HepG2 (cell line): ENCODE measurements around the gene LZTR1. TPM values are rescaled to one million over a fixed set of nuclear protein-coding genes. Genes with fewer than 3 reads are reported as not detected.
A peak's percentile ranks its signal among the peaks of the same experiment; 100 is the strongest.

Source experiments
- E2F2 ChIP-seq: sonication (generic); formaldehyde crosslinking; IDR thresholded peaks from 2 replicates; pipeline ENCODE4 v1.4.0; 2020; ENCODE audit warnings: missing genetic modification reagents, borderline replicate concordance
- GABPB1 ChIP-seq: IDR thresholded peaks from 2 replicates; pipeline ENCODE4 v1.6.1; 2016; ENCODE audit warnings: mild to moderate bottlenecking, missing genetic modification reagents, moderate library complexity, missing compliant biosample characterization
- HIC2 ChIP-seq: sonication (generic); formaldehyde crosslinking; IDR thresholded peaks from 2 replicates; pipeline ENCODE4 v1.9.0; 2022; ENCODE audit warnings: low read depth, missing genetic modification reagents
- IKZF1 ChIP-seq: fragments of 450-650 bp; IDR thresholded peaks from 2 replicates; pipeline ENCODE4 v1.7.1; 2016
- MTA1 ChIP-seq: sonication (generic); formaldehyde crosslinking; IDR thresholded peaks from 2 replicates; pipeline ENCODE4 v1.4.0; 2020; ENCODE audit warnings: missing genetic modification reagents, mild to moderate bottlenecking, borderline replicate concordance
- NCOA2 ChIP-seq: sonication (generic); formaldehyde crosslinking; IDR thresholded peaks from 2 replicates; pipeline ENCODE4 v1.8.0; 2022; ENCODE audit warnings: inconsistent platforms
- SAP130 ChIP-seq: IDR thresholded peaks from 2 replicates; pipeline ENCODE4 v1.6.1; 2016; ENCODE audit warnings: low read depth
- SUZ12 ChIP-seq: fragments of 150-350 bp; IDR thresholded peaks from 2 replicates; pipeline ENCODE4 v1.6.1; 2014; ENCODE audit warnings: low read depth, low read length
- TARDBP ChIP-seq: sonication (generic); formaldehyde crosslinking; IDR thresholded peaks from 2 replicates; pipeline ENCODE4 v1.8.0; 2022; ENCODE audit warnings: mild to moderate bottlenecking, missing genetic modification reagents
- THRA ChIP-seq: sonication (generic); formaldehyde crosslinking; IDR thresholded peaks from 2 replicates; pipeline ENCODE4 v1.4.0; 2020; ENCODE audit warnings: missing genetic modification reagents, borderline replicate concordance
- ZFY ChIP-seq: sonication (generic); formaldehyde crosslinking; IDR thresholded peaks from 2 replicates; pipeline ENCODE4 v1.4.0; 2020; ENCODE audit warnings: missing genetic modification reagents
- ZNF251 ChIP-seq: sonication (generic); formaldehyde crosslinking; IDR thresholded peaks from 2 replicates; pipeline ENCODE4 v1.9.0; 2021; ENCODE audit warnings: mild to moderate bottlenecking, missing genetic modification reagents
- ZNF281 ChIP-seq: sonication (generic); formaldehyde crosslinking; IDR thresholded peaks from 2 replicates; pipeline ENCODE4 v1.4.0; 2020; ENCODE audit warnings: missing genetic modification reagents, borderline replicate concordance
- ZNF362 ChIP-seq: sonication (generic); formaldehyde crosslinking; IDR thresholded peaks from 2 replicates; pipeline ENCODE4 v1.4.0; 2020; ENCODE audit warnings: missing genetic modification reagents, mild to moderate bottlenecking, borderline replicate concordance
- ZNF513 ChIP-seq: sonication (generic); formaldehyde crosslinking; conservative IDR thresholded peaks from 2 replicates; pipeline ENCODE4 v1.5.0; 2020; ENCODE audit warnings: missing genetic modification reagents
- polyA plus RNA-seq, 8 experiments: library from polyadenylated mRNA; depleted of rRNA in 3 of 8; stranded (reverse) in 7 of 8; unstranded in 1 of 8; fragments of >200 nt; fragmentation: Illumina TruSeq in 4 of 8; extraction: Trizol in 4 of 8; gene quantifications; 2 replicates each; pipeline versions ENCODE4 v1.2.1 to v1.2.3, GENCODE V29; 2011 to 2016; ENCODE audit warnings: low read depth in 4 of 8, missing spikeins in 1 of 8, mixed read lengths in 1 of 8; ENCODE audit not compliant: insufficient read depth in 1 of 8
- total RNA-seq, 5 experiments: library from RNA; depleted of rRNA; stranded (reverse); fragments of >200 nt; fragmentation: Illumina TruSeq; extraction: Trizol; gene quantifications; 2 replicates each; pipeline ENCODE4 v1.2.3, GENCODE V29; 2016; ENCODE audit warnings: low read depth in 1 of 5

Gene LZTR1
- total and polyA plus RNA-seq, 2 of the 13 experiments (the other 11 are each of a cell fraction or from before 2014, with no cell fraction given), result 21.8 to 22.4 TPM

GRCh38 chr22:20963201-20964052, 18.7 kb upstream of the LZTR1 start (continued):
- 0 out of 2 replicates have a peak, but pooled peaks have one; percentile 42 for TF ChIP-seq ZNF251 (CRISPR knock-in tag)
- TF ChIP-seq HIC2, result peak; percentile 64; the same call in 1 of the 2 replicates
- TF ChIP-seq IKZF1, result no peak
- TF ChIP-seq ZNF281 (CRISPR knock-in tag), result no peak
- peak; percentile 93 for TF ChIP-seq ZFY (CRISPR knock-in tag)
- peak; percentile 51; the same call in 1 of the 2 replicates for TF ChIP-seq NCOA2 (CRISPR knock-in tag)
- TF ChIP-seq SAP130 (CRISPR knock-in tag), result peak; percentile 76
- TF ChIP-seq THRA, result 0 out of 2 replicates have a peak, but pooled peaks have one; percentile 69
- TF ChIP-seq TARDBP (CRISPR knock-in tag), result peak; percentile 53; the same call in 1 of the 2 replicates
- TF ChIP-seq SUZ12, result no peak
- TF ChIP-seq ZNF513 (CRISPR knock-in tag), result no peak
- TF ChIP-seq MTA1, result peak; percentile 96; the same call in 1 of the 2 replicates
- TF ChIP-seq E2F2 (CRISPR knock-in tag), result no peak
- TF ChIP-seq ZNF362 (CRISPR knock-in tag), result 0 out of 2 replicates have a peak, but pooled peaks have one; percentile 21
- peak; percentile 29; the same call in 1 of the 2 replicates for TF ChIP-seq GABPB1
